Mesenchymal stem cell (in vitro differentiated cells and primary cell): ENCODE data around the gene CEP68.
"Not testable (repeated sequence)": the region's sequence is repeated elsewhere in the genome, so short reads cannot be mapped to it uniquely, and the experiment has no call there.

ENCODE experiments used
- DNase-seq: peaks from one replicate; pipeline ENCODE4 v3.0.0-alpha.2; 2013
- H2AFZ ChIP-seq: one replicate; pipeline ENCODE4 v1.6.1; 2013; ENCODE audit warnings: low read depth, mild to moderate bottlenecking, control low read depth, inconsistent platforms, low read length, moderate library complexity
- H2AK5ac ChIP-seq: 2 replicates; pipeline ENCODE4 v1.6.1; 2013; ENCODE audit warnings: low read length, moderate library complexity, mild to moderate bottlenecking, inconsistent platforms; ENCODE audit not compliant: severe bottlenecking
- H2BK120ac ChIP-seq: one replicate; pipeline ENCODE4 v1.6.1; 2013; ENCODE audit warnings: low read depth, mild to moderate bottlenecking, inconsistent platforms, low read length, moderate library complexity
- H2BK12ac ChIP-seq, 2 experiments: one replicate each; pipeline ENCODE4 v1.6.1; 2013; ENCODE audit warnings: inconsistent platforms in 2 of 2, low read length in 2 of 2, mild to moderate bottlenecking in 2 of 2, moderate library complexity in 2 of 2, control low read depth in 1 of 2
- H2BK15ac ChIP-seq: one replicate; pipeline ENCODE4 v1.6.1; 2013; ENCODE audit warnings: mild to moderate bottlenecking, low read depth, inconsistent platforms; ENCODE audit not compliant: poor library complexity, severe bottlenecking
- H2BK5ac ChIP-seq: 2 replicates; pipeline ENCODE4 v1.6.1; 2013; ENCODE audit warnings: low read depth, mild to moderate bottlenecking, low read length, control low read depth, inconsistent platforms; ENCODE audit not compliant: poor library complexity, severe bottlenecking
- H3K14ac ChIP-seq, 2 experiments: one replicate each; pipeline ENCODE4 v1.6.1; 2013; ENCODE audit warnings: inconsistent platforms in 2 of 2, low read length in 2 of 2, control low read depth in 1 of 2, mild to moderate bottlenecking in 1 of 2, moderate library complexity in 1 of 2
- H3K18ac ChIP-seq, 2 experiments: one replicate each; pipeline ENCODE4 v1.6.1; 2013; ENCODE audit warnings: inconsistent platforms in 2 of 2, low read length in 2 of 2, control low read depth in 1 of 2, low read depth in 1 of 2, mild to moderate bottlenecking in 1 of 2
- H3K23ac ChIP-seq, 2 experiments: one replicate each; pipeline ENCODE4 v1.6.1; 2013; ENCODE audit warnings: inconsistent platforms in 2 of 2, low read length in 2 of 2, mild to moderate bottlenecking in 2 of 2, moderate library complexity in 2 of 2, control low read depth in 1 of 2
- H3K27ac ChIP-seq: 2 replicates; pipeline ENCODE4 v1.5.1; 2013; ENCODE audit warnings: mild to moderate bottlenecking, moderate library complexity, low read length, control low read depth, inconsistent platforms; ENCODE audit not compliant: poor library complexity, severe bottlenecking
- H3K27me3 ChIP-seq, 2 experiments: 2 replicates each; pipeline versions ENCODE4 v1.6.1 to v1.7.0; 2013; ENCODE audit warnings: low read length in 2 of 2, mild to moderate bottlenecking in 2 of 2, moderate library complexity in 2 of 2, control low read depth in 1 of 2, inconsistent platforms in 1 of 2; ENCODE audit not compliant: control insufficient read depth in 1 of 2, insufficient read depth in 1 of 2
- H3K36me3 ChIP-seq, 2 experiments: 2 replicates each; pipeline versions ENCODE4 v1.6.1 to v1.7.0; 2013; ENCODE audit warnings: low read length in 2 of 2, control low read depth in 1 of 2, inconsistent platforms in 1 of 2, low read depth in 1 of 2, mild to moderate bottlenecking in 1 of 2; ENCODE audit not compliant: insufficient read depth in 2 of 2, control insufficient read depth in 1 of 2
- H3K4ac ChIP-seq, 2 experiments: one replicate each; pipeline ENCODE4 v1.6.1; 2013; ENCODE audit warnings: inconsistent platforms in 2 of 2, low read length in 2 of 2, mild to moderate bottlenecking in 2 of 2, moderate library complexity in 2 of 2, control low read depth in 1 of 2, low read depth in 1 of 2
- H3K4me1 ChIP-seq: 2 replicates; pipeline ENCODE4 v1.6.1; 2013; ENCODE audit warnings: low read depth, low read length, control low read depth; ENCODE audit not compliant: control insufficient read depth, insufficient read depth
- H3K4me2 ChIP-seq: 2 replicates; pipeline ENCODE4 v1.6.1; 2013; ENCODE audit warnings: low read length, mild to moderate bottlenecking, inconsistent platforms; ENCODE audit not compliant: poor library complexity, severe bottlenecking
- H3K4me3 ChIP-seq, 2 experiments: 2 replicates each; pipeline versions ENCODE4 v1.5.1 to v1.7.0; 2013; ENCODE audit warnings: low read length in 2 of 2, mild to moderate bottlenecking in 2 of 2, control low read depth in 1 of 2, low read depth in 1 of 2; ENCODE audit not compliant: insufficient read depth in 1 of 2
- H3K79me1 ChIP-seq: replicated peaks from 2 replicates; pipeline ENCODE4 v1.6.1; 2013; ENCODE audit warnings: mild to moderate bottlenecking, control low read depth, low read length, inconsistent platforms; ENCODE audit not compliant: poor library complexity, severe bottlenecking
- H3K9ac ChIP-seq: 2 replicates; pipeline ENCODE4 v1.7.0; 2013; ENCODE audit warnings: mild to moderate bottlenecking, low read length, moderate library complexity
- H3K9me3 ChIP-seq: 2 replicates; pipeline ENCODE4 v1.7.0; 2013; ENCODE audit warnings: mild to moderate bottlenecking, low read length; ENCODE audit not compliant: control insufficient read depth
- H4K8ac ChIP-seq: one replicate; pipeline ENCODE4 v1.6.1; 2013; ENCODE audit warnings: inconsistent platforms, mild to moderate bottlenecking, low read length, moderate library complexity
- H4K91ac ChIP-seq: one replicate; pipeline ENCODE4 v1.6.1; 2013; ENCODE audit warnings: mild to moderate bottlenecking, low read length, inconsistent platforms
- WGBS: methylation state at CpG from one replicate; pipeline ENCODE4 v1.1.7; 2013; ENCODE audit warnings: mixed read lengths; 5-methylcytosine and 5-hydroxymethylcytosine counted together

Gene CEP68

DNA sequence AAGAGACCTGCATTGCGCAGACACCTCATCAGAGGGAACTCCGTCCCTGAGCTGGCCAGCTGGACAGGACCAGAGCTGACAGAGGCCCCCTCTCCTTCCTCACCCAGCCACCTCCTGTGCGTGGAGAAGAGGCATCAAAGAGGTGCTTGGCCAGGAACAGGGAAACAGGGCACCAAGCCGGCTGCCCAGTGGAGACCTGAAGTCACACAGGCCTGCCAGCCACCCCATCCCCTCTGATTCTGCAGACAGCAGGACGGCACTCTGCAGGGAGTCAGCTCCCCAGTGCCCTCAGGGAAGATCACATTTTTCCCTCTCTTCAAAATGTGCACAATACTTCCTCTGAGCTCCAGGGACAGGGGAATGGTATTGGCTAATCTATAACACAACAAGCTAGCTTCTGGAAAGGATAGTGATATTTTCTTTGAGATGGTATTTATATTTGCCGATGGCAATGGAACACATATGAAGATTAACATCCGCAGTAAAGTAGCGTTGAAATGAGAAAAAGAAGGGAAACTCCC is 36.5 kb upstream of the CEP68 start:
- no peak overlapping the region for H3K18ac ChIP-seq
- no peak overlapping the region for H4K91ac ChIP-seq
- H3K79me1 ChIP-seq, result no peaks in the 10 kb centered on the region
- H3K4me2 ChIP-seq, result no peak overlapping the region
- DNase-seq, result no peak
- H3K14ac ChIP-seq, result peak overlapping the region in 1 of 2 experiments; percentile 4
- H3K4me3 ChIP-seq, result no peak overlapping the region
- no peak overlapping the region for H4K8ac ChIP-seq
- no peaks in the 10 kb centered on the region for H3K27me3 ChIP-seq
- H3K9ac ChIP-seq, result no peak overlapping the region
- H3K23ac ChIP-seq, result no peak overlapping the region
- peaks cover 13% of the 10 kb centered on the region for H3K4me1 ChIP-seq
- H2BK15ac ChIP-seq, result no peak overlapping the region
- H3K36me3 ChIP-seq, result peaks cover 6 to 47% of the 10 kb centered on the region in 2 experiments
- H3K27ac ChIP-seq, result no peak overlapping the region
- no peak overlapping the region for H2BK12ac ChIP-seq
- no peak overlapping the region for H2AFZ ChIP-seq
- no peak overlapping the region for H2BK120ac ChIP-seq
- H3K9me3 ChIP-seq, result no peaks in the 10 kb centered on the region
- no peak overlapping the region for H2BK5ac ChIP-seq
- H2AK5ac ChIP-seq, result no peak overlapping the region
- no peak overlapping the region for H3K4ac ChIP-seq
- 94% methylated on average over 8 of the region's 8 CpGs for WGBS

GRCh38 chr2:65020251-65020650 is 36.0 kb upstream of the CEP68 start:
- H4K8ac ChIP-seq, H3K79me1 ChIP-seq, H3K14ac ChIP-seq, H3K9me3 ChIP-seq, H3K9ac ChIP-seq, H2BK120ac ChIP-seq, H2BK15ac ChIP-seq, DNase-seq, H3K4ac ChIP-seq, H3K27ac ChIP-seq, H2BK12ac ChIP-seq, H2BK5ac ChIP-seq, H4K91ac ChIP-seq, H2AK5ac ChIP-seq, H3K4me3 ChIP-seq, H2AFZ ChIP-seq, H3K23ac ChIP-seq, H3K18ac ChIP-seq, H3K27me3 ChIP-seq, H3K4me2 ChIP-seq: not testable (repeated sequence)
- peaks cover 6 to 47% of the 10 kb centered on the region in 2 experiments for H3K36me3 ChIP-seq
- WGBS, result 100% methylated on average over 1 of the region's 1 CpG
- peaks cover 14% of the 10 kb centered on the region for H3K4me1 ChIP-seq

DNA sequence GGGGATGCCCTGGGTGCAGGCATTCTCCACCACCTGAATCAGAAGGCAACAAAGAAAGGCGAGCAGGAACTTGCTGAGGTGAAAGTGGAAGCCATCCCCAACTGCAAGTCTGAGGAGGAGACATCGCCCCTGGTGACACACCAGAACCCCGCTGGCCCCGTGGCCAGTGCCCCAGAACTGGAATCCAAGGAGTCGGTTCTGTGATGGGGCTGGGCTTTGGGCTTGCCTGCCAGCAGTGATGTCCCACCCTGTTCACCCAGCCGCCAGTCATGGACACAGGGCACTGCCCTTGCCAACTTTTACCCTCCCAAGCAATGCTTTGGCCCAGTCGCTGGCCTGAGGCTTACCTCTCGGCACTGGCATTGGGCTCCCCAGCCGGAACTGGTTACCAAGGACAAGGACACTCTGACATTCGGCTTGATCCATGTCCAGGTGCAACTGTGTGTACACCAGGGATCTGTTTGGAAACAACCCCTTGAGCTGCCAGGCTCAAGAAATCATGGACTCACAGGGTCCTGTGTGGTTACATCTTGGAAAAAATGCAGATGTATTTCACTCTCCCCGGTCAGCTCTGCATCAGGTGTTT is 35.2 kb upstream of the CEP68 start:
- H3K36me3 ChIP-seq, result peaks cover 6 to 46% of the 10 kb centered on the region in 2 experiments
- no peak overlapping the region for H2BK15ac ChIP-seq
- H2BK5ac ChIP-seq, result no peak overlapping the region
- no peak overlapping the region for H2BK120ac ChIP-seq
- no peak overlapping the region for H4K8ac ChIP-seq
- H3K4me2 ChIP-seq, result no peak overlapping the region
- no peak overlapping the region for H3K4ac ChIP-seq
- DNase-seq, result no peak
- H3K4me1 ChIP-seq, result peaks cover 14% of the 10 kb centered on the region
- H3K14ac ChIP-seq, result no peak overlapping the region
- no peaks in the 10 kb centered on the region for H3K79me1 ChIP-seq
- H4K91ac ChIP-seq, result no peak overlapping the region
- no peak overlapping the region for H3K4me3 ChIP-seq
- no peak overlapping the region for H3K27ac ChIP-seq
- no peak overlapping the region for H2AK5ac ChIP-seq
- no peak overlapping the region for H3K23ac ChIP-seq
- H2AFZ ChIP-seq, result no peak overlapping the region
- no peaks in the 10 kb centered on the region for H3K9me3 ChIP-seq
- H3K27me3 ChIP-seq, result peaks cover 0 to 4% of the 10 kb centered on the region in 2 experiments
- no peak overlapping the region for H2BK12ac ChIP-seq
- no peak overlapping the region for H3K9ac ChIP-seq
- 96% methylated on average over 11 of the region's 11 CpGs for WGBS
- H3K18ac ChIP-seq, result no peak overlapping the region

DNA sequence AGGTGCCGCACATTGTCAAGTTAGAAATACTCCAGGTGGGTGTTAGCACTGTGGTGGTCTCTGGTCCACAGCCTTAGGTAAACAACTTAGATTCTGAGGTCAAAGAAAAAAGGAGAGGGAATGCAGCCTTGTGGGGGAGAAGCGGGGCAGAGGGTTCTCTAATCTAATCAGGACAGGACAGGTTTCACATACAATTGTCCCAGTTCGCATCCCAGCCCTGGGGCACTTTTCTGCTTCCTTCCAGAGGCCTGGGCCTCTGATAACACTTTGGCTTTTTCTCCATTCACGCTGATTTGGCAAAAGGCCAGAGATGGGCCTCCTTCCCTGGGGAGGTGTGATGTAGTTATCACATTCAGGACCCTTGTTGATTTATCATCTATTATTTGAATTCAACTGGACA is 34.5 kb upstream of the CEP68 start:
- Histone ChIP-seq H3K23ac (no peak overlapping the region), H4K91ac (no peak overlapping the region), H3K14ac (no peak overlapping the region), H3K9me3 (no peaks in the 10 kb centered on the region), H3K27ac (no peak overlapping the region), H3K79me1 (no peaks in the 10 kb centered on the region), H4K8ac (no peak overlapping the region), H2BK15ac (no peak overlapping the region), H3K27me3 (peaks cover 0 to 4% of the 10 kb centered on the region in 2 experiments), H2AFZ (no peak overlapping the region), H2AK5ac (no peak overlapping the region), H3K4me1 (peaks cover 14% of the 10 kb centered on the region), H2BK5ac (no peak overlapping the region), H2BK120ac (no peak overlapping the region), H3K18ac (no peak overlapping the region), H2BK12ac (no peak overlapping the region), H3K4me3 (no peak overlapping the region), H3K4ac (no peak overlapping the region), H3K9ac (no peak overlapping the region), H3K4me2 (no peak overlapping the region), H3K36me3 (peaks cover 6 to 39% of the 10 kb centered on the region in 2 experiments)
- WGBS, result 73% methylated on average over 4 of the region's 4 CpGs
- no peak for DNase-seq
